Dedifferentiated amniotic fluid mesenchymal stem cell (primary cell): ENCODE results near the gene TGFA.

Source experiments
- DNase-seq: peaks from one replicate; pipeline ENCODE4 v3.0.0-alpha.2; 2016; ENCODE audit errors: extremely low spot score

The TGFA gene

GRCh38 chr2:70463581-70463980 lies 90.0 kb downstream of the TGFA start:
- DNase-seq = no peak

GRCh38 chr2:70461981-70462876 lies 91.4 kb downstream of the TGFA start:
- DNase-seq = no peak

GRCh38 chr2:70461414-70461813 lies 92.2 kb downstream of the TGFA start:
- DNase-seq = no peak

- DNase-seq = no peak
Observed at GRCh38 chr2:70460333-70460732, 93.3 kb downstream of the TGFA start.

- DNase-seq = no peak
Observed at GRCh38 chr2:70458661-70459060, 95.0 kb downstream of the TGFA start.

- DNase-seq = no peak
Observed at GRCh38 chr2:70456585-70457495, 96.8 kb downstream of the TGFA start.

GRCh38 chr2:70454936-70455544 lies 98.6 kb downstream of the TGFA start:
- DNase-seq = no peak

GRCh38 chr2:70450641-70451250 lies 102.9 kb downstream of the TGFA start:
- no peak for DNase-seq

- no peak for DNase-seq
Observed at GRCh38 chr2:70448041-70448440, 105.6 kb downstream of the TGFA start.

GRCh38 chr2:70443726-70444125 lies 109.9 kb downstream of the TGFA start:
- DNase-seq = no peak

- DNase-seq = no peak
Observed at GRCh38 chr2:70443078-70443465, 110.6 kb downstream of the TGFA start.

GRCh38 chr2:70442301-70443077 lies 111.1 kb downstream of the TGFA start:
- no peak for DNase-seq

- peak; percentile 3 for DNase-seq
Observed at GRCh38 chr2:70440621-70441020, 113.0 kb downstream of the TGFA start.

- DNase-seq = no peak
Observed at GRCh38 chr2:70435138-70435537, 118.5 kb downstream of the TGFA start.

- DNase-seq = no peak
Observed at GRCh38 chr2:70433315-70433714, 120.3 kb downstream of the TGFA start.

- peak; percentile 13 for DNase-seq
Observed at GRCh38 chr2:70431716-70432347, 121.8 kb downstream of the TGFA start.

- DNase-seq = peak; percentile 1
Observed at GRCh38 chr2:70426341-70426740, 127.3 kb downstream of the TGFA start.

- peak; percentile 9 for DNase-seq
Observed at GRCh38 chr2:70425682-70426301, 127.8 kb downstream of the TGFA start.

- DNase-seq = peak; percentile 4
Observed at GRCh38 chr2:70420740-70421139, 132.9 kb downstream of the TGFA start.

GRCh38 chr2:70420143-70420542 lies 133.5 kb downstream of the TGFA start:
- DNase-seq = peak; percentile 12
